Mesodermal cell (in vitro differentiated cells): Measurements from ENCODE around the gene SPCS1.

ENCODE experiments used
- H3K27ac ChIP-seq: 2 replicates; pipeline ENCODE4 v1.7.0; 2013; ENCODE audit warnings: mild to moderate bottlenecking, low read depth, low read length, moderate library complexity; ENCODE audit not compliant: severe bottlenecking
- H3K36me3 ChIP-seq: 2 replicates; pipeline ENCODE4 v1.7.1; 2013; ENCODE audit warnings: mild to moderate bottlenecking, low read length, moderate library complexity; ENCODE audit not compliant: control insufficient read depth, insufficient read depth
- H3K4me1 ChIP-seq: one replicate; pipeline ENCODE4 v1.7.1; 2013; ENCODE audit warnings: mild to moderate bottlenecking, low read length; ENCODE audit not compliant: insufficient read depth, control insufficient read depth, poor library complexity, severe bottlenecking
- H3K4me3 ChIP-seq: 2 replicates; pipeline ENCODE4 v1.7.0; 2013; ENCODE audit warnings: low read length, control low read depth, mild to moderate bottlenecking; ENCODE audit not compliant: insufficient read depth, poor library complexity, severe bottlenecking; ENCODE audit errors: extremely low read depth
- H3K9me3 ChIP-seq: 2 replicates; pipeline ENCODE4 v1.7.1; 2013; ENCODE audit warnings: mild to moderate bottlenecking, low read length, moderate library complexity; ENCODE audit not compliant: control insufficient read depth
- WGBS, 2 experiments: methylation state at CpG; one replicate each; pipeline ENCODE4 v1.1.5; 2013; ENCODE audit warnings: missing lambda C conversion rate in 2 of 2; ENCODE audit not compliant: insufficient coverage in 2 of 2; 5-methylcytosine and 5-hydroxymethylcytosine counted together

The SPCS1 gene

DNA sequence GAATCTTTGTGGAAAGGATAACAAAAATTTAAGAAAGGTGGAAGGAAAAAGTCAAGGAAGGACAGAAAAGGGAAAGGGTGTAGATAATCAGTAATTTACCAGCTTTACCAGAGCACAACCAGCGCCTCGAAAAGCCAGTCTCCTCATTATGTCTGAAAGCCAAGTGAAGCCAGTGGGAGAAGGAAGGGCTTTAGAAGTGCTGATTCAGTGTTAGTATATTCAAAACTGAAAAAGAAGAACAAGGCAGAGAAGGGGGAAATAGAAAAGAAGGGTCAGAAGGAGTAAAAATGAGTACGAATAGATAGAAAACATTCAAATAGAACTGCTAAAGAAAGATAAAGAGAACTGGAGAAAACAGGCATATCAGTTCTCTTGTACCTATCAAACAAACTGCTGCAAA is 24.3 kb upstream of the SPCS1 start:
- Histone ChIP-seq H3K4me1 (no peaks in the 10 kb centered on the region), H3K36me3 (peaks cover 52% of the 10 kb centered on the region), H3K4me3 (no peak overlapping the region), H3K9me3 (no peaks in the 10 kb centered on the region), H3K27ac (no peak overlapping the region)
- 88 to 94% methylated on average over 1 to 2 of the region's 3 CpGs for WGBS, 2 experiments

DNA sequence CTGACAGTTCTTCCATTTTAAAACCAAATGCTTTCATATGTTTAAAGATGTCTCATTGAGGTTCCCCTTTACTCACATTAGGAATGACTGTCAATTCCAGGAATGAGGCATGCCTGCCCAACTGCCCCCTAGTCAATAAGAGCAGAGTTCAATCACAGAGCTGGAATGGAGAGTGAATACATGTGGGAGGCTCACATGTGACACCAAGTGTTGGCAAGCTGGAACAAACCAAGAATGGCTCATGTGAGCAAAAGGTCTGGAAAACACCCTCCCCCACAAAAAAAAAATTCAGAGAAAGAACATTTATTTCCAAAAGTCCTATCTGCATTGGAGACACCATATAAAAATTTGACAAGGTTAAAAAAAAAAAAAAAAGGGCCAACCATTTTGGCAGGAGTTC is 23.9 kb upstream of the SPCS1 start:
- Histone ChIP-seq H3K9me3 (no peaks in the 10 kb centered on the region), H3K4me3 (no peak overlapping the region), H3K36me3 (peaks cover 52% of the 10 kb centered on the region), H3K27ac (no peak overlapping the region), H3K4me1 (no peaks in the 10 kb centered on the region)

DNA sequence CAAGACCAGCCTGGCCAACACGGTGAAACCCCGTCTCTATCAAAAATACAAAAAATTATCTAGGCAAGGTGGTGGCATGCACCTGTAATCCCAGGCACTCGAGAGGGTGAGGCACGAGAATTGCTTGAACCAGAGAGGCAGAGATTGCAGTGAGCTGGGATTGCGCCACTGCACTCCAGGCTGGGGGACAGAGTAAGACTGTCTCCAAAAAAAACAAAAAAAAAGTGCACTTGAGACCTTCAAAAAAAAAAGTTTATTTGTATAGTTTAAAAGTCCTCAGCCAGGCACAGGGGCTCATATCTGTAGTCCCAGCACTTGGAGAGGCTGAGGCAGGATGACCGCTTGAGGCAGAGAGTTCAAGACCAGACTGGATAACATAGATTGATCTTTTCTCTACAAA is 22.3 kb upstream of the SPCS1 start:
- Histone ChIP-seq H3K36me3 (peaks cover 53% of the 10 kb centered on the region), H3K9me3 (no peaks in the 10 kb centered on the region), H3K4me3 (no peak overlapping the region), H3K27ac (no peak overlapping the region), H3K4me1 (peaks cover 5% of the 10 kb centered on the region)
- WGBS, 2 experiments, result 78 to 100% methylated on average over 2 to 3 of the region's 6 CpGs

DNA sequence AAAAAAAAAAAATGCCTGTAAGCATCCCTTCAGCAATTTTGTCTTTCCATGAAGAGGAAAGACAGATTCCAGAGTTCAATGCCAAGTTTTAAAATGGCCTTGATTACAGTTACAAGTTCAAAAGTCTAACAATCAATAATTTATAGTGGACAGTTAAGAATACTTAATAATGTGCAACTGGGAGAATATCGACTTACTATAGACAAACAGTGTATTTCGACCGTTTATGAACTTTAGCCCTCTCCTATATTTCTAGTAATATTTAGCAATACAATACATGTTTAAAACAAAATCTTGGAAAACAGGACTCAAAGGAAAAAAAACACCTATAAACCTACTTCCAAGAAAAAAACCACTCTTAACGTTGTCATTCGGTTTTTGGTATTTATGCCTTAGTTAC is 21.7 kb upstream of the SPCS1 start:
- Histone ChIP-seq H3K4me3 (peak overlapping the region; percentile 90), H3K9me3 (no peaks in the 10 kb centered on the region), H3K27ac (no peak overlapping the region), H3K4me1 (peaks cover 5% of the 10 kb centered on the region), H3K36me3 (peaks cover 53% of the 10 kb centered on the region)
- no CpG with 5 or more reads among the region's 5 CpGs for WGBS, 2 experiments

DNA sequence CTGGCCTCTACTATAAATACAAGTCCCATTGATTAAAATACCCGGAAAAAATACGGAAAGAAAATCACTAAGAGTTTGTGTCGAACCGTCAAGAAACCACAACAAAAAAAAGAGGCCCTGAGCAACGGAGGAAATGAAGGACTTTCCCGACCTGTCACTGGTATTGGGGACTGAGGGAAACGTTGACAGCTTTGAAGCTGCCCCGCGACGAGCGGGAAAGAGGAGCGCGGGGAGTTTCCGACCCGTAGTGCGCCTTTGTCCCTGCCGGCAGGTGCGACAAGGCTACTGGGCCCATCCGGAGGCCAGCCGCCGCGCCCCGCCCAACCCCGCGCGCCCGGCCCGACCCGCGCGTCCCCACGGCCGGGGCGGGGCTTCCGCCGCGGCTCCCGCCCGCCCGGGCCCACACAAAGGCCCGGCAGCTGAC is 20.6 kb upstream of the SPCS1 start:
- H3K36me3 ChIP-seq, result peaks cover 53% of the 10 kb centered on the region
- no peaks in the 10 kb centered on the region for H3K9me3 ChIP-seq
- H3K4me3 ChIP-seq, result peak overlapping the region; percentile 90
- peaks cover 5% of the 10 kb centered on the region for H3K4me1 ChIP-seq
- H3K27ac ChIP-seq, result peak overlapping the region; percentile 97
- WGBS, 2 experiments, result 0% methylated on average over 14 to 21 of the region's 41 CpGs

DNA sequence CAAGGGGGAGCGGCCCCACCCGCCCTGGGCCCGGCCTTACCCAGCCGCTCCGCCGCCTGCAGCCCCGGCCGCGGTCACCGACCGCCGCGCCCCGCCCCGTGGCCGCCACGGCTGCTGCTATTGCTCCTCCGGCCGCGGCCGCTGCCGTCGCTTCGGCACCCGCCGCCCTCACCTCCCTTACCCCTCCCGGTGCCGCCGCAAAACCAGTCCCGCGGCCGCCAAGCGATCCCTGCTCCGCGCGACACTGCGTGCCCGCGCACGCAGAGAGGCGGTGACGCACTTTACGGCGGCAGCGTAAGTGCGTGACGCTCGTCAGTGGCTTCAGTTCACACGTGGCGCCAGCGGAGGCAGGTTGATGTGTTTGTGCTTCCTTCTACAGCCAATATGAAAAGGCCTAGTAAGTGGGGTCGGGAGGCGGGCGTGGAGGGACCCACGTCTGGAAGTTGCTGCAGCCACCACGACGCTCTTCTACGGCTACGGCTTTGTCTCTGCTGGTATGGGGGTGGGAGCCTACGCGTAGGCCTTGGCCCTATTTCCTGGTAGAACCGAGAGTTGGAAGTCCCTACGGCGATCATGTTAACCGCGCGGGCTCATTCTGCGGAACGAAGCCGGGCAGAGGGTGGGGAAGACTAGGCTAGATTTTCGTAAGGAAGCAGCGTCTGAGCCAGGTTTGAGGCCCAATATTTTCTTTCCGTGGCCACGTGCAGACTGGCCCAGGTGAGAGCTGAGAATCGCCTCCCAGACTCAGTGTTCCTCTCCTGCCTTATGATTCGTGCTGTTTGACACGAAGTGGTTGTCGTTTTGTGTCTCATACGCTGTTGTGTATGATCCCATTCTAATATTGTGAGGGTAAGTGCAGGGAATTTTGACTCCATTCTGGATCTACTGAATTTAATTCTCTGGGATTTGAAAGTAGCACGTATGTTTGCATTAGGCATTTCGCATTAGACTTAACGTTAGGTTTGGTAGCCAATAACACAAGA is 19.9 kb upstream of the SPCS1 start, which contains the start of the genes GNL3 and PBRM1:
Gene GNL3, plus strand, starts transcription at position 324 of the 983 bp plus-strand sequence. Its CDS starts 61 bp downstream, at position 385.
Gene PBRM1, minus strand, starts transcription at position 205 of the 983 bp plus-strand sequence.
- Histone ChIP-seq H3K4me1 (peaks cover 5% of the 10 kb centered on the region), H3K4me3 (peak within 1 kb of the TSS; percentile 90), H3K9me3 (no peaks in the 10 kb centered on the region), H3K36me3 (peaks cover 54% of the 10 kb centered on the region), H3K27ac (peak within 1 kb of the TSS; percentile 97)
- 0 to 1% methylated on average over 35 to 73 of the region's 82 CpGs for WGBS, 2 experiments

DNA sequence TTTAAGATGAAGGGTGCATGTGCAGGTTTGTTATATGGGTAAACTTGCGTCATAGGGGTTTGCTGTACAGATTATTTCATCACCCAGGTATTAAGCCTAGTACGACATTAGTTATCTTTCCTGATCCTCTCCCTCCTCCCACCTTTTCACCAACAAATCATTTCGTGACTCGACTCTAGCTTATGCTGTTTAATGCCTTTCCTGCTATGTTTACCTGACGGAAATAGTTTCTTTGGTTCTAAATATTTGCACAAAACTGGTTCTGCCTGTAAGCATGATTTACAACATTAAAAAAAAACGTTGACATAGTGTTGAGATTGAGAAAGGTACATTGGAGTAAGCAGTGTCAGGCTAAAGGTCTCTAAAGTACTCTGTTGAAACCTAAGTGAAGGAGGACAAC is 17.6 kb upstream of the SPCS1 start:
- WGBS, 2 experiments, result 91 to 94% methylated on average over 3 to 4 of the region's 6 CpGs
- H3K27ac ChIP-seq, result no peak overlapping the region
- peaks cover 67% of the 10 kb centered on the region for H3K36me3 ChIP-seq
- H3K4me1 ChIP-seq, result peaks cover 5% of the 10 kb centered on the region
- H3K9me3 ChIP-seq, result no peaks in the 10 kb centered on the region
- H3K4me3 ChIP-seq, result no peak overlapping the region

DNA sequence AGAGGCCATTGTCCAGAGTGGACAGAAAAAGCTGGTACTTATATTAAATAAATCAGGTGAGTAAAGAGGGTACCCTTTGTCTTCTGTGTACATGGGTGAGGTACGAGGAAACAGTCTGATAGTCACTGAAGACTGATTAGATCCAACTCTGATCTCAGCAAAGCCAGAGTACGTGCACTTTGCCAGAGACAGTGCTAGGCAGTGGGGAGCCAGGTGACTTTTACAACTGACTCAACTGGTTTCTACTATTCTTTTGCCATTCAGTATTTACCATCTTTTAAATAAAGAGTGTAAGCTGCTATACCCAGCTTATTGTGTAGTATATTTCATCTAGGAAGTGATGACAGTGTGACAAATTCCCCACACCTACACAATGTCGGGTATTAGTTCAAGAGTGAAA is 16.8 kb upstream of the SPCS1 start:
- H3K4me3 ChIP-seq, result no peak overlapping the region
- no peaks in the 10 kb centered on the region for H3K9me3 ChIP-seq
- H3K36me3 ChIP-seq, result peaks cover 75% of the 10 kb centered on the region
- peaks cover 5% of the 10 kb centered on the region for H3K4me1 ChIP-seq
- no peak overlapping the region for H3K27ac ChIP-seq
- WGBS, 2 experiments, result 100% methylated on average over 1 to 2 of the region's 3 CpGs

DNA sequence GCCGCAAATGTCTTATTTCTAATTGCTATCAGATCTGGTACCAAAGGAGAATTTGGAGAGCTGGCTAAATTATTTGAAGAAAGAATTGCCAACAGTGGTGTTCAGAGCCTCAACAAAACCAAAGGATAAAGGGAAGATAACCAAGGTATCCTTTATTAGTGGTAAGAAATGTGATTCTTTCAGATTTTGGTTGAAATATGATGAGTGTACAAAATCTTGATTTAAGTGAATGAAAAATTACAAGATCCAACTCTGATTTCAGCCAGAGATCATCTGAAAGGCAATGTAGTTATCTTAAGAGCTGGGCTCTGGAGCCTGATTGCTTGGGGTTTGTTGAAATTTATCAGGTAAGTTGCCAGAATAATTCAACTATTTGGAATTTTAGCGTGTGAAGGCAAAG is 15.3 kb upstream of the SPCS1 start:
- H3K27ac ChIP-seq, result no peak overlapping the region
- WGBS, 2 experiments, result 91 to 100% methylated on average over 2 of the region's 2 CpGs

DNA sequence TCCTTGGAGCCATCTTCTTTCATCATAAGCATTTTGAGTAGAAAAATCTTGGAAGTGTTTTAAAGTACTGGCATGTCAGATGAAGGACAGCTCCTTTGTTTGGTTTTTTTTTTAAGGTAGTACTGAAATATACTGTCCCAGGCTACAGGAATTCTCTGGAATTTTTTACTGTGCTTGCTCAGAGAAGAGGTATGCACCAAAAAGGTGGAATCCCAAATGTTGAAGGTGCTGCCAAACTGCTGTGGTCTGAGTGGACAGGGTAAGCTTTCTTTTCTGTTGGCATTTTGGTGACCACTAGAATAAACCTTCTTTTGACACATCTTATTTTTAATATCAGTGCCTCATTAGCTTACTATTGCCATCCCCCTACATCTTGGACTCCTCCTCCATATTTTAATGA is 12.8 kb upstream of the SPCS1 start:
- Histone ChIP-seq H3K36me3 (peaks cover 98% of the 10 kb centered on the region), H3K27ac (peak overlapping the region; percentile 26), H3K9me3 (no peaks in the 10 kb centered on the region), H3K4me1 (no peaks in the 10 kb centered on the region), H3K4me3 (no peak overlapping the region)

More for the DNA sequence above, 15.3 kb upstream of the SPCS1 start:
- no peaks in the 10 kb centered on the region for H3K9me3 ChIP-seq
- H3K4me3 ChIP-seq, result no peak overlapping the region
- peaks cover 87% of the 10 kb centered on the region for H3K36me3 ChIP-seq
- H3K4me1 ChIP-seq, result peaks cover 5% of the 10 kb centered on the region
